Thyroid gland (tissue), 4 donors: ENCODE measurements around the gene WASF2. TPM values are rescaled to one million over a fixed set of nuclear protein-coding genes. Genes with fewer than 3 reads are reported as not detected.
"Not testable (repeated sequence)": the region's sequence is repeated elsewhere in the genome, so short reads cannot be mapped to it uniquely, and the experiment has no call there.

ENCODE experiments used
- DNase-seq, 2 donors: peaks; one replicate each; pipeline ENCODE4 v3.0.0-alpha.2; 2019
- H3K27ac ChIP-seq, 3 donors: fragments of 200-600 bp; sonication (generic); 1 replicate in 2 of 3; 2 replicates in 1 of 3; pipeline ENCODE4 v1.5.1; 2016 to 2019; ENCODE audit warnings: mild to moderate bottlenecking in 1 of 3, moderate library complexity in 1 of 3
- H3K27me3 ChIP-seq: fragments of 200-600 bp; sonication (generic); one replicate; pipeline ENCODE4 v1.5.1; 2019
- H3K36me3 ChIP-seq, 2 donors: fragments of 200-600 bp; sonication (generic); one replicate each; pipeline ENCODE4 v1.5.1; 2016 to 2019
- H3K4me1 ChIP-seq, 2 donors: fragments of 200-600 bp; sonication (generic); one replicate each; pipeline ENCODE4 v1.5.1; 2017 to 2019
- H3K4me3 ChIP-seq, 3 donors: fragments of 200-600 bp; sonication (generic); replicated peaks in 1 of 3; 1 replicate in 2 of 3; 2 replicates in 1 of 3; pipeline ENCODE4 v1.5.1; 2016; ENCODE audit warnings: mild to moderate bottlenecking in 1 of 3
- H3K9me3 ChIP-seq: fragments of 200-600 bp; sonication (generic); one replicate; pipeline ENCODE4 v1.5.1; 2017
- CTCF ChIP-seq, 6 experiments: fragments of 200-600 bp in 3 of 6; fragments of 450-650 bp in 3 of 6; sonication (generic) in 3 of 6; IDR thresholded peaks; one replicate each; pipeline ENCODE4 v1.5.1; 2016 to 2019; ENCODE audit warnings: antibody characterized with exemption in 6 of 6, mild to moderate bottlenecking in 2 of 6, inconsistent platforms in 1 of 6, moderate library complexity in 1 of 6
- POLR2A ChIP-seq, 2 donors: fragments of 450-650 bp; IDR thresholded peaks; one replicate each; pipeline ENCODE4 v1.6.1; 2017; ENCODE audit warnings: antibody characterized with exemption in 2 of 2, mild to moderate bottlenecking in 2 of 2, moderate library complexity in 1 of 2
- WGBS, 2 donors: methylation state at CpG; one replicate each; pipeline ENCODE4 v1.1.5; 2017; 5-methylcytosine and 5-hydroxymethylcytosine counted together
- intact Hi-C: fragments of 100-400 bp; cut with DNase I; formaldehyde crosslinking; loops from one replicate; pipeline ENCODE4 v1.15.1; 2023
- total RNA-seq, 4 donors: library from RNA; depleted of rRNA; stranded (reverse); fragments of >200 nt; gene quantifications; one replicate each; pipeline ENCODE4 v1.2.3, GENCODE V29; 2016

WASF2 gene
- total RNA-seq, 4 donors from 2014 or later: 38.3 to 47.7 (median 46.7) TPM

GRCh38 chr1:27409669-27410068, 80.3 kb downstream of the WASF2 start:
- H3K36me3 ChIP-seq: peaks cover 52 to 75% of the 10 kb centered on the region in 2 donors
- whole genome bisulfite sequencing, 2 donors: 92 to 95% methylated on average over 11 of the region's 11 CpGs
- H3K9me3 ChIP-seq: no peaks in the 10 kb centered on the region
- intact Hi-C loops: no loop called here
- H3K27ac ChIP-seq: no peak overlapping the region
- H3K4me1 ChIP-seq: peaks cover 19 to 39% of the 10 kb centered on the region in 2 donors
- TF ChIP-seq CTCF (IDR thresholded peaks at IDR 0.05) (no peak), POLR2A (IDR thresholded peaks at IDR 0.05) (no peak)
- no peaks in the 10 kb centered on the region for H3K27me3 ChIP-seq
- H3K4me3 ChIP-seq: no peak overlapping the region
- DNase-seq: no peak

GRCh38 chr1:27408151-27408550, 81.8 kb downstream of the WASF2 start:
- no peak overlapping the region for H3K27ac ChIP-seq
- no peaks in the 10 kb centered on the region for H3K27me3 ChIP-seq
- no peaks in the 10 kb centered on the region for H3K9me3 ChIP-seq
- TF ChIP-seq POLR2A (IDR thresholded peaks at IDR 0.05) (no peak), CTCF (IDR thresholded peaks at IDR 0.05) (no peak)
- DNase-seq: no peak
- H3K4me1 ChIP-seq: peaks cover 11 to 39% of the 10 kb centered on the region in 2 donors
- WGBS, 2 donors: 94 to 95% methylated on average over 9 of the region's 9 CpGs
- peaks cover 44 to 62% of the 10 kb centered on the region in 2 donors for H3K36me3 ChIP-seq
- intact Hi-C loops: no loop called here
- no peak overlapping the region for H3K4me3 ChIP-seq

GRCh38 chr1:27406791-27407190, 83.2 kb downstream of the WASF2 start:
- H3K4me3 ChIP-seq, DNase-seq, intact Hi-C loops, H3K9me3 ChIP-seq, H3K27me3 ChIP-seq: not testable (repeated sequence)
- Histone ChIP-seq H3K27ac (peak overlapping the region; percentile 31 to 43 (median 39)), H3K4me1 (peaks cover 19 to 45% of the 10 kb centered on the region in 2 donors), H3K36me3 (peaks cover 33 to 49% of the 10 kb centered on the region in 2 donors)
- WGBS, 2 donors: 91 to 100% methylated on average over 1 to 2 of the region's 2 CpGs

- Histone ChIP-seq H3K27me3 (no peaks in the 10 kb centered on the region), H3K4me1 (peaks cover 20 to 45% of the 10 kb centered on the region in 2 donors), H3K36me3 (peaks cover 28 to 45% of the 10 kb centered on the region in 2 donors), H3K27ac (peak overlapping the region; percentile 31 to 43 (median 39)), H3K9me3 (no peaks in the 10 kb centered on the region), H3K4me3 (no peak overlapping the region)
- DNase-seq: no peak
- intact Hi-C loops: no loop called here
- TF ChIP-seq POLR2A (IDR thresholded peaks at IDR 0.05): no peak
- no peak for TF ChIP-seq CTCF (IDR thresholded peaks at IDR 0.05)
- 76 to 80% methylated on average over 4 of the region's 4 CpGs for WGBS, 2 donors
Observed at GRCh38 chr1:27406362-27406680, 83.6 kb downstream of the WASF2 start.

- H3K4me1 ChIP-seq: peaks cover 20 to 45% of the 10 kb centered on the region in 2 donors
- H3K9me3 ChIP-seq, H3K27me3 ChIP-seq, DNase-seq, H3K4me3 ChIP-seq, intact Hi-C loops: not testable (repeated sequence)
- peak overlapping the region in 2 of 3 donors; percentile 31 to 43 for H3K27ac ChIP-seq
- H3K36me3 ChIP-seq: peaks cover 23 to 40% of the 10 kb centered on the region in 2 donors
- WGBS, 2 donors: 76 to 77% methylated on average over 5 to 11 of the region's 18 CpGs
Observed at GRCh38 chr1:27405598-27406361, 84.2 kb downstream of the WASF2 start.

- TF ChIP-seq POLR2A (IDR thresholded peaks at IDR 0.05): no peak
- Histone ChIP-seq H3K27ac (peak overlapping the region in 2 of 3 donors; percentile 69 to 79), H3K4me3 (no peak overlapping the region), H3K9me3 (no peaks in the 10 kb centered on the region), H3K36me3 (peaks cover 16 to 33% of the 10 kb centered on the region in 2 donors), H3K4me1 (peaks cover 20 to 49% of the 10 kb centered on the region in 2 donors), H3K27me3 (no peaks in the 10 kb centered on the region)
- no peak for DNase-seq
- 62% methylated on average over 3 of the region's 13 CpGs; no CpG with 5 or more reads in 1 of the 2 donors for WGBS, 2 donors
- intact Hi-C loops: no loop called here
Observed at GRCh38 chr1:27405074-27405473, 84.9 kb downstream of the WASF2 start.
